ENCODE data around the gene TAF6. TPM values are rescaled to one million over a fixed set of nuclear protein-coding genes. Genes with fewer than 3 reads are reported as not detected.

The TAF6 gene
- total and polyA plus RNA-seq, 9 of the 15 experiments (the other 6 are each of a cell fraction or from before 2014, with no cell fraction given) = 0.78 to 78.7 (median 21.3) TPM

DNA sequence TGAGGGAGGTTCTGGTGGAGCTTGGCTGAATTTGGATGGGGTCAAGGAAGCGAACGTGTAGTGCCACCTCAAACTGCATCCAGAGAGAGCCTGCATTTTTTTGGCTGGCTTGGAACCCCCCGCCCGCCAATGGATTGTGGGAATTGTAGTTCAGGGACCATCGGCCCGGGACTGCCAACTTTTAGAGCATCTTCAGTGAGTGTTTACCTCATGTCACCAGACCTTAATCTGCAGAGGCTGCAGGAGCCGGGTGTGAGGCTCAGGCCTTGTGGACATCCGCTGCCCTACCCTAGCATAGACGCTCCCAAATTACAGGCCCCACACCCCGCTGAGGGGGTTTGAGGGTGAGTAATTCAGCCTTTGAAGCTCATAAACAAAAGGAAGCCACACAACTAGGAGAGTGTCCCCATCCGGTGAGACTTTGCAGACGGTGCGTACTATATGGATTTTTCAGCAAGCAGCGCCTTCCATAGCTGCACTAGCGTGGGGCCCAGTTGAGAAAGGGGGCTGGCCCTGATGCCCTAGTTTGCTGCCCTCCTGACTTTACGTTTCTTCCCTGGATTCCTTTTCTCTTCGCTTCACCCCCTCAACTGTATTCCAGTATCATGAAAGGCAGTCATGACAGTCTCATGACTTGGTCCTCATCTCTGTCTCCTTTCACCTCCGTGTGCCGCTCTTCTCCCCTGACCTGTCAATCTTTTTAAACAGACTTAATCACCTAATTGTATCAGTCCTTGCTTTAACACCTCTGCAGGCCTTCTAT is 993 bp upstream of the TAF6 start (continued):
- TF ChIP-seq FOXK2 (conservative IDR thresholded peaks at IDR 0.05 in 1 of 2, IDR thresholded peaks at IDR 0.05 in 1 of 2; ENCODE audit: low read depth in 2 of 2) (peak; percentile 52 to 62; a peak in 3 of 4 replicates), HCFC1 (IDR thresholded peaks at IDR 0.05; ENCODE audit: low read depth, low read length) (peak; percentile 88), SMAD4 (CRISPR knock-in tag; conservative IDR thresholded peaks at IDR 0.05) (0 out of 2 replicates have a peak, but pooled peaks have one; percentile 12), L3MBTL2 (IDR thresholded peaks at IDR 0.05) (0 out of 2 replicates have a peak, but pooled peaks have one; percentile 56), HDAC2 (IDR thresholded peaks at IDR 0.05) (no peak; the same call in 1 of the 2 replicates), FOXJ2 (tag; IDR thresholded peaks at IDR 0.05) (no peak), ZNF445 (CRISPR knock-in tag; IDR thresholded peaks at IDR 0.05; ENCODE audit: low read depth) (no peak), RBM15 (IDR thresholded peaks at IDR 0.05; ENCODE audit: insufficient read depth, low read length) (no peak), CREB1 (IDR thresholded peaks at IDR 0.05) (no peak), CREB1 (CRISPR knock-in tag; IDR thresholded peaks at IDR 0.05) (no peak), CBX3 (IDR thresholded peaks at IDR 0.05; ENCODE audit: borderline replicate concordance in 1 of 2, low read length in 2 of 2) (peak in 1 of 2 experiments; percentile 4; a peak in 1 of 3 replicates), ZSCAN29 (IDR thresholded peaks at IDR 0.05) (no peak), ZNF785 (CRISPR knock-in tag; IDR thresholded peaks at IDR 0.05) (no peak), NR4A1 (CRISPR knock-in tag; IDR thresholded peaks at IDR 0.05) (no peak), NR4A1 (tag; IDR thresholded peaks at IDR 0.05) (0 out of 2 replicates have a peak, but pooled peaks have one; percentile 28), MBD2 (IDR thresholded peaks at IDR 0.05; ENCODE audit: borderline replicate concordance, low read depth) (0 out of 2 replicates have a peak, but pooled peaks have one; percentile 2), LARP7 (IDR thresholded peaks at IDR 0.05) (no peak), CSDE1 (IDR thresholded peaks at IDR 0.05) (no peak), ZFP1 (CRISPR knock-in tag; IDR thresholded peaks at IDR 0.05) (no peak), ZNF143 (CRISPR knock-in tag; IDR thresholded peaks at IDR 0.05) (peak; percentile 85), HDAC8 (tag; IDR thresholded peaks at IDR 0.05) (no peak), ZNF41 (CRISPR knock-in tag; conservative IDR thresholded peaks at IDR 0.05) (no peak)
- TF ChIP-seq, protein P1, sequence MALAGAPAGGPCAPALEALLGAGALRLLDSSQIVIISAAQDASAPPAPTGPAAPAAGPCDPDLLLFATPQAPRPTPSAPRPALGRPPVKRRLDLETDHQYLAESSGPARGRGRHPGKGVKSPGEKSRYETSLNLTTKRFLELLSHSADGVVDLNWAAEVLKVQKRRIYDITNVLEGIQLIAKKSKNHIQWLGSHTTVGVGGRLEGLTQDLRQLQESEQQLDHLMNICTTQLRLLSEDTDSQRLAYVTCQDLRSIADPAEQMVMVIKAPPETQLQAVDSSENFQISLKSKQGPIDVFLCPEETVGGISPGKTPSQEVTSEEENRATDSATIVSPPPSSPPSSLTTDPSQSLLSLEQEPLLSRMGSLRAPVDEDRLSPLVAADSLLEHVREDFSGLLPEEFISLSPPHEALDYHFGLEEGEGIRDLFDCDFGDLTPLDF (CRISPR knock-in tag; IDR thresholded peaks at IDR 0.05) = no peak
- TF ChIP-seq, protein P2, sequence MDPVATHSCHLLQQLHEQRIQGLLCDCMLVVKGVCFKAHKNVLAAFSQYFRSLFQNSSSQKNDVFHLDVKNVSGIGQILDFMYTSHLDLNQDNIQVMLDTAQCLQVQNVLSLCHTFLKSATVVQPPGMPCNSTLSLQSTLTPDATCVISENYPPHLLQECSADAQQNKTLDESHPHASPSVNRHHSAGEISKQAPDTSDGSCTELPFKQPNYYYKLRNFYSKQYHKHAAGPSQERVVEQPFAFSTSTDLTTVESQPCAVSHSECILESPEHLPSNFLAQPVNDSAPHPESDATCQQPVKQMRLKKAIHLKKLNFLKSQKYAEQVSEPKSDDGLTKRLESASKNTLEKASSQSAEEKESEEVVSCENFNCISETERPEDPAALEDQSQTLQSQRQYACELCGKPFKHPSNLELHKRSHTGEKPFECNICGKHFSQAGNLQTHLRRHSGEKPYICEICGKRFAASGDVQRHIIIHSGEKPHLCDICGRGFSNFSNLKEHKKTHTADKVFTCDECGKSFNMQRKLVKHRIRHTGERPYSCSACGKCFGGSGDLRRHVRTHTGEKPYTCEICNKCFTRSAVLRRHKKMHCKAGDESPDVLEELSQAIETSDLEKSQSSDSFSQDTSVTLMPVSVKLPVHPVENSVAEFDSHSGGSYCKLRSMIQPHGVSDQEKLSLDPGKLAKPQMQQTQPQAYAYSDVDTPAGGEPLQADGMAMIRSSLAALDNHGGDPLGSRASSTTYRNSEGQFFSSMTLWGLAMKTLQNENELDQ (CRISPR knock-in tag; IDR thresholded peaks at IDR 0.05; ENCODE audit: borderline replicate concordance) = no peak
- TF ChIP-seq, protein P3, sequence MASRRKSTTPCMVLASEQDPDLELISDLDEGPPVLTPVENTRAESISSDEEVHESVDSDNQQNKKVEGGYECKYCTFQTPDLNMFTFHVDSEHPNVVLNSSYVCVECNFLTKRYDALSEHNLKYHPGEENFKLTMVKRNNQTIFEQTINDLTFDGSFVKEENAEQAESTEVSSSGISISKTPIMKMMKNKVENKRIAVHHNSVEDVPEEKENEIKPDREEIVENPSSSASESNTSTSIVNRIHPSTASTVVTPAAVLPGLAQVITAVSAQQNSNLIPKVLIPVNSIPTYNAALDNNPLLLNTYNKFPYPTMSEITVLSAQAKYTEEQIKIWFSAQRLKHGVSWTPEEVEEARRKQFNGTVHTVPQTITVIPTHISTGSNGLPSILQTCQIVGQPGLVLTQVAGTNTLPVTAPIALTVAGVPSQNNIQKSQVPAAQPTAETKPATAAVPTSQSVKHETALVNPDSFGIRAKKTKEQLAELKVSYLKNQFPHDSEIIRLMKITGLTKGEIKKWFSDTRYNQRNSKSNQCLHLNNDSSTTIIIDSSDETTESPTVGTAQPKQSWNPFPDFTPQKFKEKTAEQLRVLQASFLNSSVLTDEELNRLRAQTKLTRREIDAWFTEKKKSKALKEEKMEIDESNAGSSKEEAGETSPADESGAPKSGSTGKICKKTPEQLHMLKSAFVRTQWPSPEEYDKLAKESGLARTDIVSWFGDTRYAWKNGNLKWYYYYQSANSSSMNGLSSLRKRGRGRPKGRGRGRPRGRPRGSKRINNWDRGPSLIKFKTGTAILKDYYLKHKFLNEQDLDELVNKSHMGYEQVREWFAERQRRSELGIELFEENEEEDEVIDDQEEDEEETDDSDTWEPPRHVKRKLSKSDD (conservative IDR thresholded peaks at IDR 0.05; ENCODE audit: low read length) = no peak

Measured in K562 (cell line).